ENCODE data around the gene FLYWCH1. TPM values are rescaled to one million over a fixed set of nuclear protein-coding genes. Genes with fewer than 3 reads are reported as not detected.

The FLYWCH1 gene
- polyA plus RNA-seq, 3 donors: 5.0 to 42.7 (median 7.1) TPM

- Histone ChIP-seq H4K20me1 (ENCODE audit: insufficient read depth, low read length) (peaks cover 6% of the 10 kb centered on the region), H3K4me1 (ENCODE audit: control insufficient read depth in 1 of 2, insufficient read depth in 2 of 2, low read length in 2 of 2) (peaks cover 6 to 8% of the 10 kb centered on the region in 2 donors), H3K4me3 (replicated peaks in 1 of 3; ENCODE audit: low read depth in 2 of 3, low read length in 3 of 3) (no peak overlapping the region), H3K27me3 (ENCODE audit: control insufficient read depth in 2 of 2, insufficient read depth in 2 of 2, low read length in 2 of 2) (no peaks in the 10 kb centered on the region), H3K27ac (ENCODE audit: low read depth in 1 of 2, low read length in 2 of 2) (no peak overlapping the region), H3K36me3 (replicated peaks in 1 of 2; ENCODE audit: control insufficient read depth in 1 of 2, insufficient read depth in 2 of 2, low read length in 2 of 2) (peaks cover 17 to 28% of the 10 kb centered on the region in 2 donors), H3K79me2 (ENCODE audit: insufficient read depth, low read length) (no peaks in the 10 kb centered on the region), H3K9ac (ENCODE audit: insufficient read depth, low read length, poor library complexity, severe bottlenecking) (no peak overlapping the region), H2AFZ (ENCODE audit: insufficient read depth, low read depth, low read length, poor library complexity, severe bottlenecking) (no peak overlapping the region), H3K4me2 (replicated peaks; ENCODE audit: extremely low read depth, low read length, poor library complexity, severe bottlenecking) (no peak overlapping the region), H3K9me3 (replicated peaks in 1 of 2; ENCODE audit: control insufficient read depth in 1 of 2, insufficient read depth in 1 of 2, low read length in 2 of 2) (no peaks in the 10 kb centered on the region)
- DNase-seq: no peak
- Mint-ChIP-seq H3K27ac (no peak overlapping the region), H3K27me3 (ENCODE audit: low read depth in 3 of 3) (no peaks in the 10 kb centered on the region), H3K4me1 (peaks cover 8% of the 10 kb centered on the region), H3K4me3 (no peak overlapping the region), H3K9me3 (peaks cover 0 to 1% (median 0%) of the 10 kb centered on the region in 7 donors), H3K36me3 (peaks cover 14 to 41% of the 10 kb centered on the region in 2 donors)
- TF ChIP-seq CTCF (IDR thresholded peaks at IDR 0.05): no peak
- WGBS (ENCODE audit: insufficient coverage): 97% methylated on average over 8 of the region's 11 CpGs
- intact Hi-C loops (cut with micrococcal nuclease): no loop called here
Observed at GRCh38 chr16:2928796-2929195, 17.1 kb downstream of the FLYWCH1 start.

GRCh38 chr16:2929693-2930092, 18.0 kb downstream of the FLYWCH1 start:
- Histone ChIP-seq H4K20me1 (ENCODE audit: insufficient read depth, low read length) (peaks cover 6% of the 10 kb centered on the region), H3K27me3 (ENCODE audit: control insufficient read depth in 2 of 2, insufficient read depth in 2 of 2, low read length in 2 of 2) (no peaks in the 10 kb centered on the region), H3K4me1 (ENCODE audit: control insufficient read depth in 1 of 2, insufficient read depth in 2 of 2, low read length in 2 of 2) (peaks cover 6 to 8% of the 10 kb centered on the region in 2 donors), H3K9me3 (replicated peaks in 1 of 2; ENCODE audit: control insufficient read depth in 1 of 2, insufficient read depth in 1 of 2, low read length in 2 of 2) (no peaks in the 10 kb centered on the region), H3K9ac (ENCODE audit: insufficient read depth, low read length, poor library complexity, severe bottlenecking) (no peak overlapping the region), H3K79me2 (ENCODE audit: insufficient read depth, low read length) (no peaks in the 10 kb centered on the region), H3K36me3 (replicated peaks in 1 of 2; ENCODE audit: control insufficient read depth in 1 of 2, insufficient read depth in 2 of 2, low read length in 2 of 2) (peaks cover 17 to 37% of the 10 kb centered on the region in 2 donors), H3K4me2 (replicated peaks; ENCODE audit: extremely low read depth, low read length, poor library complexity, severe bottlenecking) (no peak overlapping the region), H3K27ac (ENCODE audit: low read depth in 1 of 2, low read length in 2 of 2) (no peak overlapping the region), H3K4me3 (replicated peaks in 1 of 3; ENCODE audit: low read depth in 2 of 3, low read length in 3 of 3) (no peak overlapping the region), H2AFZ (ENCODE audit: insufficient read depth, low read depth, low read length, poor library complexity, severe bottlenecking) (no peak overlapping the region)
- H3K36me3 Mint-ChIP-seq: peaks cover 22 to 43% of the 10 kb centered on the region in 2 donors
- DNase-seq: no peak
- H3K27me3 Mint-ChIP-seq (ENCODE audit: low read depth in 3 of 3): no peaks in the 10 kb centered on the region
- peaks cover 0 to 1% (median 0%) of the 10 kb centered on the region in 7 donors for H3K9me3 Mint-ChIP-seq
- 95% methylated on average over 14 of the region's 14 CpGs for WGBS (ENCODE audit: insufficient coverage)
- intact Hi-C loops (cut with micrococcal nuclease): no loop called here
- peaks cover 8% of the 10 kb centered on the region for H3K4me1 Mint-ChIP-seq
- no peak overlapping the region for H3K27ac Mint-ChIP-seq
- TF ChIP-seq CTCF (IDR thresholded peaks at IDR 0.05): no peak
- no peak overlapping the region for H3K4me3 Mint-ChIP-seq

Data from CD14-positive monocyte (primary cell).